Measurements from ENCODE around the gene ERGIC2.

- TF ChIP-seq POLR2A (IDR thresholded peaks at IDR 0.05) (no peak), CTCF (IDR thresholded peaks at IDR 0.05) (no peak)
Measured at GRCh38 chr12:29389295-29389919, 8.4 kb upstream of the ERGIC2 start.
